Panc1 (cell line): ENCODE results near the gene AGBL4. TPM values are rescaled to one million over a fixed set of nuclear protein-coding genes. Genes with fewer than 3 reads are reported as not detected.

Experiments used
- ATAC-seq: fragments of 200-7000 bp; cut with Tn5 transposase; 2 replicates; pipeline ENCODE4 v1.9.1; 2020; ENCODE audit warnings: mild to moderate bottlenecking, moderate library complexity
- BruUV-seq: library from RNA; stranded (reverse); fragments of 400-500 nt; replicated peaks from 2 replicates; lab custom pipeline; 2021; lab: Mats Ljungman, UMichigan
- CTCF ChIA-PET: fragments of 300-600 bp; sonication (Branson Sonifier 250); formaldehyde crosslinking; loops from one replicate; lab custom pipeline; 2022; ENCODE audit warnings: antibody characterized with exemption; lab: Charles Lee
- POLR2A ChIA-PET: fragments of 300-600 bp; sonication (Branson Sonifier 250); formaldehyde crosslinking; loops from one replicate; lab custom pipeline; 2022; ENCODE audit warnings: antibody characterized with exemption; lab: Charles Lee
- DNase-seq: peaks from one replicate; pipeline ENCODE4 v3.0.0-alpha.2; 2010; ENCODE audit warnings: low read depth, low spot score
- H3K27ac ChIP-seq: 2 replicates; pipeline ENCODE4 v1.5.1; 2011; ENCODE audit warnings: mild to moderate bottlenecking, low read length, inconsistent platforms
- H3K27me3 ChIP-seq: fragments of 200-500 bp; sonication (Bioruptor generic); 2 replicates; pipeline ENCODE4 v1.6.0; 2014; ENCODE audit warnings: low read length, inconsistent platforms; ENCODE audit not compliant: control insufficient read depth, insufficient read depth
- H3K36me3 ChIP-seq: fragments of 200-500 bp; sonication (Bioruptor generic); 2 replicates; pipeline ENCODE4 v1.5.1; 2014; ENCODE audit warnings: inconsistent platforms, mild to moderate bottlenecking, low read length, moderate library complexity; ENCODE audit not compliant: control insufficient read depth, insufficient read depth
- H3K4me1 ChIP-seq: 2 replicates; pipeline ENCODE4 v1.5.1; 2011; ENCODE audit warnings: inconsistent platforms, mild to moderate bottlenecking, low read length, moderate library complexity; ENCODE audit not compliant: control insufficient read depth, insufficient read depth
- H3K4me3 ChIP-seq, 2 experiments: 2 replicates each; pipeline ENCODE4 v1.5.1; 2011 to 2012; ENCODE audit warnings: low read depth in 2 of 2, low read length in 2 of 2, mild to moderate bottlenecking in 2 of 2, inconsistent platforms in 1 of 2, moderate library complexity in 1 of 2
- H3K9me3 ChIP-seq: fragments of 200-500 bp; sonication (Bioruptor generic); 2 replicates; pipeline ENCODE4 v1.5.1; 2014; ENCODE audit warnings: low read depth, mild to moderate bottlenecking, inconsistent platforms, low read length, moderate library complexity; ENCODE audit not compliant: control insufficient read depth, insufficient read depth
- CTCF ChIP-seq: fragments of 450-650 bp; IDR thresholded peaks from 2 replicates; pipeline ENCODE4 v1.5.1; 2017; ENCODE audit warnings: mild to moderate bottlenecking
- POLR2AphosphoS5 ChIP-seq: IDR thresholded peaks from 2 replicates; pipeline ENCODE4 v1.6.1; 2012; ENCODE audit warnings: mild to moderate bottlenecking, low read depth, low read length, moderate library complexity
- REST ChIP-seq, 2 experiments: IDR thresholded peaks; 2 replicates each; pipeline ENCODE4 v1.6.1; 2011 to 2012; ENCODE audit warnings: low read depth in 2 of 2, control low read depth in 1 of 2, low read length in 1 of 2, mild to moderate bottlenecking in 1 of 2, moderate library complexity in 1 of 2; ENCODE audit not compliant: insufficient read depth in 1 of 2
- SIN3A ChIP-seq: IDR thresholded peaks from 2 replicates; pipeline ENCODE4 v1.6.1; 2012; ENCODE audit warnings: low read depth, mild to moderate bottlenecking, low read length, moderate library complexity, borderline replicate concordance; ENCODE audit not compliant: insufficient read depth
- TCF7L2 ChIP-seq: IDR thresholded peaks from 2 replicates; pipeline ENCODE4 v1.6.1; 2011; ENCODE audit warnings: mild to moderate bottlenecking, low read depth, low read length, inconsistent platforms
- in situ Hi-C: cut with HindIII; loops from 2 replicates; pipeline ENCODE4 v1.10.0; 2016; ENCODE audit warnings: low sequenced_read_pairs, low pct_unique_long_range_greater_than_20kb
- intact Hi-C: fragments of 100-400 bp; cut with micrococcal nuclease; formaldehyde crosslinking; loops from one replicate; pipeline ENCODE4 v1.10.0; 2022; ENCODE audit not compliant: unreplicated experiment
- total RNA-seq: library from RNA; stranded (reverse); gene quantifications from one replicate; pipeline ENCODE4 v1.2.1, GENCODE V29; 2021; ENCODE audit not compliant: unreplicated experiment

Gene AGBL4
- total RNA-seq, 1 experiment from 2014 or later, result not detected

- BruUV-seq, result no TSS peak
- no peak for DNase-seq
- intact Hi-C loops, result no loop called here
- no peak overlapping the region for H3K4me3 ChIP-seq
- H3K4me1 ChIP-seq, result no peaks in the 10 kb centered on the region
- in situ Hi-C loops, result no loop called here
- no peak overlapping the region for H3K27ac ChIP-seq
- CTCF ChIA-PET, result no interaction called here
- H3K36me3 ChIP-seq, result no peaks in the 10 kb centered on the region
- TF ChIP-seq TCF7L2 (no peak), REST (IDR thresholded peaks at IDR 0.05; ENCODE audit: insufficient read depth in 1 of 2, low read depth in 2 of 2, low read length in 1 of 2) (no peak), CTCF (no peak), POLR2AphosphoS5 (no peak), SIN3A (no peak)
- POLR2A ChIA-PET, result no interaction called here
- H3K9me3 ChIP-seq, result no peaks in the 10 kb centered on the region
- H3K27me3 ChIP-seq, result peaks cover 4% of the 10 kb centered on the region; the same call in 1 of the 2 replicates
- no peak for ATAC-seq
Observed at GRCh38 chr1:48547561-48548220, 1476.1 kb downstream of the AGBL4 start.

- DNase-seq (no peak), ATAC-seq (no peak)
- in situ Hi-C loops, result no loop called here
- H3K27me3 ChIP-seq, result peaks cover 2% of the 10 kb centered on the region; the same call in 1 of the 2 replicates
- H3K36me3 ChIP-seq, result no peaks in the 10 kb centered on the region
- CTCF ChIA-PET, result no interaction called here
- no peaks in the 10 kb centered on the region for H3K4me1 ChIP-seq
- H3K4me3 ChIP-seq, result no peak overlapping the region
- intact Hi-C loops, result no loop called here
- no TSS peak for BruUV-seq
- H3K9me3 ChIP-seq, result no peaks in the 10 kb centered on the region
- POLR2A ChIA-PET, result no interaction called here
- TF ChIP-seq CTCF (no peak), TCF7L2 (no peak), SIN3A (no peak), REST (IDR thresholded peaks at IDR 0.05; ENCODE audit: insufficient read depth in 1 of 2, low read depth in 2 of 2, low read length in 1 of 2) (no peak), POLR2AphosphoS5 (no peak)
- no peak overlapping the region for H3K27ac ChIP-seq
Observed at GRCh38 chr1:48543854-48544253, 1479.9 kb downstream of the AGBL4 start.
